NCI-H1694 (cell line): ENCODE results near the gene YEATS2.
"Not testable (repeated sequence)": the region's sequence is repeated elsewhere in the genome, so short reads cannot be mapped to it uniquely, and the experiment has no call there.

Experiments
- DNase-seq: peaks from one replicate; lab custom pipeline; 2025; lab: John Stamatoyannopoulos, UW

Gene YEATS2

DNA sequence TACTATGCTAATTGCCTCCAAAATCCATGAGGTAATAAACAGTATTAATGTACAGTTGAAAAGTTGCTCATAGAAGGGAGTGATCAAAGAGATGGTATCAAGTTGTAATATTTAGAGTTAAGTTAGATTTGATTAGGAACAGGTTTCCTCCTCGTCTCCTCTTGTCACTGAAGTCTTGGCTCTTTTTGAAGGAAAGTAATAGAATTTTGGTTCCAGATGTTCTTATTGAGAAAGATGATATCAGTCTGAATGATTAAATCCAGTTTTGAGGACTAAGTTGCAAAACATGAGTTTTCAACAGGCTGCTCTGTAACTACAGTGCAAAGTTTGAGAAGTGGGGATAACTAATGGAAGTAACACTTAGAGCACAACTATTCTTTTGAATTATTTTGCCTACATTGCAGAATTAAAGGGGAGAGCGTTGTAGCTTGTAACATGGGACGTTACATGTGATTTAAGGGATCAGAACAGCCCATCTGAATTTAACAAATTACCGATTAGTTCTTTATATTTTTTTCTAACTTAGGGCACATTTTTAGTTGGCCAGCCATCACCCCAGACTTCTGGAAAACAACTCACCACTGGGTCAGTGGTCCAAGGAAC is 79.5 kb downstream of the YEATS2 start:
- no peak for DNase-seq

DNA sequence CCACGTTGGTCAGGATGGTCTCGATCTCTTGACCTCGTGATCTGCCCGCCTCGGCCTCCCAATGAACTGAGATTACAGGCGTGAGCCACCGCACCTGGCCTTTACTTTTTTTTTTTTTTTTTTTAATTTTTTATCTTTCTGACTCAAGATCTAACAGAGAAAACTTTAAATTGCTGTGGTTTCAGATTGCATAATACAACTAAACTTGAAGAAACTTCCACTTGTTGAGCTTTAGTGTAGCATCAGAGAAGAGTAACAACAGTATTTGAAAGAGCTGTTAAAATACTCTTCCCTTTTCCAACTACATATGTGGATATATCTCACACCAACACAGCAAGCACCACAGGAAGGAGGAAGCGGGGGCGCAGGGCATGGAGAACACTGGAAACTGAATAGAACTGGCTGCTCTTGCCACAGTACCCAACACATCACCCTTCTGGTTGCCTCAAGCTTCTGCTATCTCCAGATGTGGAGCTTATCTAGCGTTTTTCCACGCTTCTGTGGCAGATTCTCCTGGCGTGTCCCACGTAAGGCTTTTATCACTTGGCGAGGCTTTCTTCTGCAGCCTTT is 82.4 kb downstream of the YEATS2 start:
- no peak for DNase-seq

DNA sequence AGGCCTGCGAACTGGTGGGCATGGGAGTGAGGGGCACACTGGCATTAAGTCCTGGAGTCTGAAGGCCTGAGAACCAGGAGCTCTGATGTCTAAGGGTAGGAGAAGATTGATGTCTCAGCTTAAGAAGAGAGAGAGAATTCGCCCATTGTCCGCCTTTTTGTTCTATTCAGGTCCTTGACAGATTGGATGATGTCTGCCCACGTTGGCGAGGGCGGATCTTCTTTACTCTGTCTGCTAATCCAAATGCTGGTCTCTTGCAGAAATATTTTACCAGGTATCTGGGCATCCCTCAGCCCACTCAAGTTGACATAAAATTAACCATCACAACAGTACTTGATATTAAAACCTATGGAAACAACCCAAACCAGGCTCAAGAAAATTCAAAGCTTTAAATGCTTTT is 83.6 kb downstream of the YEATS2 start:
- no peak for DNase-seq

DNA sequence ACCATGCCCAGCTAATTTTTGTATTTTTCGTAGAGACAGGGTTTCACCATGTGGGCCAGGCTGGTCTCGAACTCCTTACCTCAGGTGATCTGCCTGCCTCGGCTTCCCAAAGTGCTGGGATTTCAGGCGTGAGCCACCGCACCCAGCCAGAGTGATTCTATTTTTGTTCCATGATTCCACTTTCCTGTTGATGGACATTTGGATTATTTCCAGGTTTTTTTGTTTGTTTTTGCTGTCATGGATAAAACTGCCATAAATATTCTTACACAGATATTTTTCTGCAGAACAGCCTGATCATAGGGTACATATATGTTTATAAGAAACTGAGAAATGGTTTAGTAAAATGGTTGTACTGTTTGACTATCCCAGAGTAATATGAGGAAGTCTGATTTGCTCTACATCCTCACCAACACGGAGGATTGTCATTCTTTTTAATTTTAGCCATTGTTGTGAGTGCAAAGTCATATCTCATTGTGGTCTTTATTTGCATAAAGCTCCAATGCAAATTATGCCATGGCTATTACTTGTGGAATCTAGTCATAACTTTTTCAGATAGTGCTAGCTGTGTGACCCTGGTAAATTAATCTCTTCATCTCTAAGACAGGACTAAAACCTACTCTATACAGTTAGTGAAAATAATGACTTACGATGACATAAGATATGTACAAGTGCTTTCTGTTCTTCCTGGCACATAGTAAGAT is 85.1 kb downstream of the YEATS2 start:
- no peak for DNase-seq

DNA sequence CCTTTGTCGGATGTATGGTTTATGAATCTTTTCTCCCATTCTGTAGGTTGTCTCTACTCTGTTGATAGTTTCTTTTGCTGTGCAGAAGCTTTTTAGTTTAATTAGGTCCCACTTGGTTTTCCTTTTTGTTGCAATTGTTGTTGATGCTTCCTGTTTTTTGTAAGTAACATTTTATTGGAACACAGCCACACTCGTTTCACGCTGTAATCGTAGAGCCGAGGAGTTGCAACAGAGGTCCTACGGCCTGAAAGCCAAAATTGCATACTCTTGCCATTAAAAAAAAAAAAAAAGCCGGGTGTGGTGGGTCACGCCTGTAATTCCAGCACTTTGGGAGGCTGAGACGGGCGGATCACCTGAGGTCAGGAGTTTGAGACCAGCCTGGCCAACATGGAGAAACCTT is 86.9 kb downstream of the YEATS2 start:
- not testable (repeated sequence) for DNase-seq

DNA sequence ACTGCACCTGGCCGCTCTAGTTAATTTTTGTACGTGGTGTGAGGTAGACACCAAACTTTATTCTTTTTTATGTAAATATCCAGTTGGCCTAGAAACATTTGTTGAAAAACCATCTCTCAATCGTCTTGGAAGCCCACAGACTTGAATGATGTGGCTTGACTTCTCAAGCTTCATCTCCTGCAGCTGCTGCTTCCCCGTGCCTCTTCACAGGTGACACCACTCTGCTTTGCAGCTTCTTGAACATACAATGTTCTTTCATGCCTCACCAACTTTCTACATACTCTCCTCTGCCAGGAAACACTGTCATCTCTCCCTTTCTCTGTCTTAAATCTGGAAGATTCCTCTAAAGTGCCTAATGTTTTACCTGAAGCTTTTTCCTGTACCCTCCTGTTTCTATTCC is 92.2 kb downstream of the YEATS2 start:
- DNase-seq = no peak

DNA sequence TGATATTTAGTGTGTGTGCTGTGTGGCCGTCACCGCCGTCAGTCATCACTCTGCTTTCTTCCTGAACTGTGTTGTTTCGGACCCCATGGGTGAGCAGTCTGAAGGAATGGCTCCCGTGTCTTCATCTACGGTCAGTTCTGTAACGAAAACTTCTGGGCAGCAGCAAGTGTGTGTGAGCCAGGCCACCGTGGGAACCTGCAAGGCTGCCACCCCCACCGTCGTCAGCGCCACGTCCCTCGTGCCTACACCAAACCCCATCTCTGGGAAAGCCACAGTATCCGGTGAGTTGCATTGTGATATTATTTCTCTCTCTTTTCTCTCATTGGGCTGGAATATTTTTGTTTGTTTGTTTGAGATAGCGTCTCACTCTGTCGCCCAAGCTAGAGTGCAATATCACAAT is 93.1 kb downstream of the YEATS2 start:
- no peak for DNase-seq

DNA sequence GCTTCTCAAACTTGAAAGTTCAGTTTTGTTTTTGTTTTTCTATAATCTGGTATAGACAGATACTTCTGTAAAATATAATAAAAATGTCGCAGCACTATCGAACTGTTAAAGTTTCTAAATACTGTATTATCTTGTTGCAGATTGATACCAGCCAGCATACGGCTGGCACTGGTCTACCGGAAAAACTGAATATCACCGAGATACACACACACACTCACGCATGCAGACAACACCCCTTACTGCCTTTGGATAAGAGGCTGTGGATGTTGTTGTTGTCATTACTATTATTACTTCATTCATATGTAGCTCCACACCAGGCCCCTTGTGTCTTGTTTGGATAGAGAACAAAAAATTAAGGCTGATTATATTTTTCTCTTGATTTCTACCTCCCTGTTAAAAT is 95.4 kb downstream of the YEATS2 start:
- DNase-seq = no peak

DNA sequence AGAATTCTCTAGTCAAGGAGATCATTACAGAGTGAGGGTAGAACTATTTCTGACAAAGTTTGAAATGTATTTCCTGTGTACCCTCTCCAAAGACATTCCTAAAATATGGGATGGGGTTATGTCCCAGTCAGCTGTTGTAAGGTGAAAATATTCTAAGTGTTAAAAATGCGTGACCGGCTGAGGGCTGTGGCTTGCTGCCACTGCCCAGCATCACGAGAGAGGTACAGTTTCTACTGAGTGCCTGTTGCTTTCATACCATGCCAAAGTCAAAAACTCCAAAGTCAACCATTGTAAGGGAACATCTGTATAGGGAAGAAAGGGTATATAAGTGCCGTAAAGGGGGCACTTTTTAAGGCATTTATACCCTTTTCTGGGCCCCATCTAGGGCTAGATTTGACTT is 96.9 kb downstream of the YEATS2 start:
- DNase-seq = no peak

DNA sequence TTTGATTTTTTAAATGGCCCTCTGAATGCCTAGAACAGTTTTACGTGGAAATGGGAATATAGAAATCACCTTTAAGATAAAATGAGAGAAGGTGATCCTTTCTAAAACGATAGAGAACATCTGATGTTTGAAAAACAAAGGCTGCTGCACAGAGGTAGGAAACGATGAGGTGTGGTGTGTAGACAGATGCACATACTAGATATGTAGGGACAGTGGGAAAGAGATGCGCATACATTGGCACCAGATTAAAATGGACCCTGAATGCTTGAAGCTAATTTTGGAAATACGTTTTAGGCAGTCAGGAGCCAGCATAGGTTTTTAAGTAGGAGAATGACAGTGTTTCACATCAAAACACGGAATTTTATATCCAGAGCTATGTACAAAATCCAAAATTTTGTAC is 98.8 kb downstream of the YEATS2 start:
- DNase-seq = no peak

DNA sequence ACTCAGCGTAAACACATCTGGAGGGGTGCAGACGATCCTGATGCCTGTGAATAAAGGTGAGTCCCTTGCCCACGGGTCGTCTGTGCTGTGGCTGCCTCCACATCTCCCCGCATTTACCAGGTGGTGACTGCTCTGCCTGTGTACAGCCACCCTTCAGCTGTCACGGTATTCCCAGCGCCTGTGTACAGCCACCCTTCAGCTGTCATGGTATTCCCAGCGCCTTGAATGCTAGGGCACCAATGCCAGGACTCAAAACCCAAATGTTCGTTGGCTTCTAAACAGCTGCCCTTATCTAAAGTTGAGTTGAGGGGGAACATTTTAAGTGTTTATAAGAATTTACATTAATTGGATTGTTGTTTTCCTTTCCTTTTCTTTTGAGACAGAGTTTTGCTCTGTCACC is 100.4 kb downstream of the YEATS2 start:
- peak; percentile 21 for DNase-seq

DNA sequence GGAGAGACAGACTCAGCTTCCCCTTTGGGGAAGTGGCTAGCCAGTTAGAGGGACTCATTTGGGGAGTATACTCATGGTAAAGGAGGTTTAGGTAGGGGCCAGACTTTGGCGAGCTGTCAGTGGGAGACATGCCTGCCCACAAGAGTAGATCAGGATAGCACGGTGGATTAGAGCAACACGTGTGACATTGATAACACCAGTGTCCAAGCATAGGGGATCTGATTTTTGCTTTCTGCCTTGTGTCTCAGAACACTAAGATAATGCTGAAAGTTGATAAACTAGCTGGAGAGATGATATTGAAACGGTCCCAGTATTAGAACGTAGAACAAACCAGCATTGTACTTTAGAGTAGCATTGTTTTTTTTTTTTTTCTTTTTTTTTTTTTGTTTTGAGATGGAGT is 101.9 kb downstream of the YEATS2 start:
- no peak for DNase-seq

DNA sequence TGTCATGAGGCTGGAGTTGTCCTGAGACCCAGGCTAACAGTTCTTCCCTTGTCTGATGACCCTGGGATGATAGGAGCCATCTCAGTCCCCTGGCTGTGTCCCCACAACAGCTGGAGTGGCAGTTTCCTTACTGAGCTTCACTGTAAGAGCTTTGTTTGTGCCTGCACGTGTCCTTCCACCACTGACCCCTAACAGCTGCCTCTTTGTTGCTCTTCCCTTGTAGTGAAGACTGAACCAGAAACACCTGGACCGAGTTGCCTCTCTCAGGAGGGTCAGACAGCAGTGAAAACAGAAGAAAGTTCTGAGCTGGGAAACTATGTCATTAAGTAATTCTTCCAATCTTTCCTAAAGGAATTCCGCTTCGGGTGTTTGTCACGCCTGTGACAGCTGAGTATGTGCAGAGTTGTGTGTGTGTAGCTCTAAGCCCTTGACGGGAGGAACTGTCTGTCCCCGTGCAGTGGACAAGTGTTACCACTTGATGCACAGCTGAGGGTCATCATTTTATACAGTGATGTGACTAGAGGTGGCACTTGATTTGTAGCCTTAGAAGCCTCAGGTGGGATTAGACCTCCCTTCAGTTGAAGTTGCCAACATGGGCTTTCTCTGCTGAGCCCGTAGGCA is 102.8 kb downstream of the YEATS2 start:
- no peak for DNase-seq

DNA sequence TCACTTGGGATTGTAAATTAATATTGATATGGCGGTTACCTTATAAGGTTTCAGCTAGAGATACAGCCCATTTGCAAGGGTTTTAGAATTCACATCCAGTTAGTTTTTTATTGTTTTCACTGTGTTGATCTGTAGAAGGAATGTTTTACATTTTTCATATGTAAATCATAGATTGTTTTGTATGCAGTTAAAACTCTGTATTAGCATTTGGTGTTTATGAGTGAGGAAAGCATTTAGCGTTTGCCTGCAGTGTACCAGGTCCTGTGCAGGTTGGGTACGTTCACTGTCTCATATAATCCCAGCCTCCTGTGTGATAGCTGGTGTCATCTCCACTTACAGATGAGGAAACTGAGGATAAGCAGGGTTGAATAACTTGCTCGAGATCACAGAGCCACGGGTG is 104.0 kb downstream of the YEATS2 start:
- no peak for DNase-seq

DNA sequence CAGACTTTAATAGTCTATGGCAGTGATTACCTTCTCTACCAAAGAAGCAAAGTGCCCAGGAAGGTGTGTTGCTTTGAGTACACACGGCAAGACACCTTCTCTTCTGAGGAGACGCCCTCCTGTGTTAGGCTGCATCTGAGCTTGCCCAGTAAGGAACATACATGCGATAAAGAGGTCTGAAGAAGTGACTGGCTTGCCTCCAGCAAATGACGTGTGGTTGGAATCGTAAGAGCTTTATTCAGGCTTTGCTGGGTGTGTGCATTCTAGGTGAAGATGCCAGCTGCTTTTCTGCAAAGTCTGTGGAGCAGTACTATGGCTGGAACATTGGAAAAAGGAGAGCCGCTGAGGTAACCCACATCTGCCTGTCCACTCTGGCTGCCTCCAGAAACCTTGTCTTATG is 105.4 kb downstream of the YEATS2 start:
- DNase-seq = no peak

DNA sequence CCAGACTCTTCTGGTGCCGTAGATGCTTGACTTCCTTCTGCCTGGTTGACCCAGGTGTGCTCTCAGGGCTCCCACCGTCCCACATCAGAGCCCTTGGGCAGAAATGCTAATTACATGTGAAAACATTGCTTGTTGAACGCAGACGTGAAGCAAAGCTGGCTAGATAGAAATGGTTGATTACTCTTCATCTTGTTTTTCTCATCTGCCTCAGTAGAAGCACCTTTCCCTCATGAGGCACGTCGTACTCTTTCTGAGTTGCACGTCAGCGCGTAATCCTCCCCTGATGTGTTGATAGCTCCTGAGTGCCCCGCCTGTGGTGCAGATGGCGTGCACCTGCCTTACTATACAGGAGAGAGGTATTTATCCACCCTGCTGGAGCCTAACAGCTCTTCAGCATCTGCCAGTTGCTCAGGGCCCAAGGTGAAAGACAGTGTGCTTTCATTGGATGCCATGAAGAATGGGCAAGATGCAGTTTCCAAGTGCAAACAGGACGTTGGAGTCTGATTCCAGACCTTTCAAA is 109.7 kb downstream of the YEATS2 start:
- DNase-seq = peak; percentile 23

DNA sequence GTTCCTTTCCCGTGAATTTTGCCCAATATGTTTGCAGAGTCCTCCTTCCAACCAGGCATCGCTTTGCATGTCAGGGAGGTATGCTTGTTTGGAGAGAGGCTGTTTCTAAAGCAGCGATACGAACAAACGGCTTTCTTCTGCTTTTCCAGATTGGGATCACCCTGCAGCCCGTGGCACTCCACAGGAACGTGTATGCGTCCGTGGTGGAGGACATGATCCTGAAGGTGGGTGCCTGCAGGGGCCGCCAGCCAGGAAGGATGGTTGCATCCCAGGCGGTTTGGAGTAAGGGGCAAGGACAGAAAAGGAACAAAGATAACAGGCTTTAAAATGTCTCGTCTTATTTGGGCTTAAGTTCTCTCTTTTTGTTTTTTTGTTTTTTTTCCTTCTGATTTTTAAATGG is 110.3 kb downstream of the YEATS2 start:
- no peak for DNase-seq

DNA sequence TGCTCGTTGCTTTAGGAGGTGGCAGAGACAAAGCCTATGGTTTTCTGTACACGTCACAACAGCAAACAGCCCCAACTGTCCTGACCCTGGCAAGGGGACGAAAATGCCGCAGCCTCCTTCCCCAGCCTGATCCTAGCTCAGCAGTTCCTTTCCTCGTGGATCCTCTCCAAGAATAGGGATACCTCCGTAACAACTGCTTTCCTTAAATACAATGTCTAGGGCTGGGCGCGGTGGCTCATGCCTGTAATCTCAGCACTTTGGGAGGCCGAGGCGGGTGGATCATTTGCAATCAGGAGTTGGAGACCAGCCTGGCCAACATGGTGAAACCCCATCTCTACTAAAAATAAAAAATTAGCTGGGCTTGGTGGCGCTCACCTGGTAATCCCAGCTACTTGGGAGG is 110.8 kb downstream of the YEATS2 start:
- DNase-seq = no peak

DNA sequence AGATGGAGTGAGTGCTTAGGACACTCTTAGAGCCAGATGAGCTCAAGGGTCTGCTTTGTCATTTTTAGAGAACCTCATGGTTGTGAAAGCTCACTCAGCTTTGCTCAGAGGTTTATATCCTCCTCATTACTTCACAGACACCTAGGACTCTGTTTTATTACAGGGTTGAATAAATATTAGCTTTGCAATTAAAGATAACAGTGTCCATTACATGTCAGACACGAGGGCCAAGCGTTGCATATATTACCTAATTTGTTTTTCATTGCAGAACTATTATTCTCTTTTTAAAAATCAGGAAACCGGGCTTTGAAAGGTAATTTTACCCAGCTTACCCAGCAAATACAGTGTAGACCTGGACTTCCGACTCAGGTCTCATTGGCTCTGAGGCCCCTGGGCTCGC is 111.7 kb downstream of the YEATS2 start:
- no peak for DNase-seq

DNA sequence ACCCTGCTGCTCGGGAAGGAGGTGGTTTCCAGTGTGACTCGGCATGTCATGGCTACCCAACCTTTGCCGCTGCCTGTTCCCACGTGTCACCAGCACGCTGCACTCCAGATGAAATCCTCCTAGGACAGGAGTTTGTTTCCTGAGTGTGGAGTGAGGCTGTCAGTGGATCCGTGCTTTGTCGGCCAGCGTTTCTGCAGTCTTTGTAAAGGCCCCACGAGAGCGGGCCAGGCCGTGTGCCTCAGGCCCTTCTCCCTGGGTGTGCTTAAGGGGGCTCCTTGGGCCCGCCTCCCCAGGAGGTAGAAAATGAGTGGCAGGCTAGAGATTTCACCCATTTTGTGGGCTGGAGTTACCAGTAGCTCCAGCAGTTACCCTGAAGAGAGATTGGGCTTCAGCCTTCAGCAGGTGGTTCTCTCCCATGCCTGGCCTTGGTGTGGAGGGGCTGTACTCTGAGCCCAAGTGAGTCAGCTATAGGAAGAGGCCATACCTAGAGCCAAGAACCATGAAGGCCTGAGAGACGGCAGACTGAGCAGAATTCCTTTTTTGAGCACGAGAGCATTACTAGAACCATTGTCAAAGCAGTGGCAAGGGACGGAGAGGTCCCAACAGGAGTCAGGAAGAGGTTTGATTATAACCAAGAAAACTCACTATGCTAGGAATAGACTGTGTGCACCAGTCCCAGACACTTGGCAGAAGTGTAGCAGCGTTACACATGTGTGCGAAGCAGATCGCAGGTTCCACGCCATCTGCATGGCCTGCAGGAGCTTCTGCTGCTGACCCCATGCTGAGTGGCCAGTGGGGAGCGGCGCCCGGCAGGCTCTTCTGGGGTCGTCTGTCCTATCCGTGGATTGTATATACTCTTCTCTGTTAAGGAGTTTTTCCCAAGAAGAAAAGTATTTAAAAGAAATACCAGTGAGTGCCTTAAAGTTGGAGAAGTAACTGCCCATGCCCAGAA is 113.3 kb downstream of the YEATS2 start:
- DNase-seq = no peak

DNA sequence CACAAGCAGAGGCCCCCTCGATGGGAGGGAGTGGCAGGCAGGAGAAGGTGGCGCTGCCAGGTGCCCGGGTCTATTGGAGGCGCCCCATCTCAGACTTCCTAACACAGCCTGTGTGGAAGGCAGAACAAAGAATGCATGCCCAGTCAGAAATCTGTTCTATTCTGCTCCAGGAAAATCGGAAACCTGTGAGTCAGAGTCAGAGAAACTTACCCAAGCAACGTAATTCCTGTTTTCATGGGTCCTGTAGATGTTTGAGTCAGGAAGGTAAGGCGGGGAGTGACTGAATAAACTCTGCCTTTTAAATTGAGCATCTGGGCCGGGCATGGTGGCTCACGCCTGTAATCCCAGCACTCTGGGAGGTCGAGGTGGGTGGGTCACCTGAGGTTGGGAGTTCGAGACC is 114.0 kb downstream of the YEATS2 start:
- DNase-seq = no peak
